Right lobe of liver (tissue), 4 donors: Measurements from ENCODE around the gene IFNW1.

ENCODE experiments used
- POLR2A ChIP-seq: fragments of 450-650 bp; IDR thresholded peaks from one replicate; pipeline ENCODE4 v1.6.1; 2017; ENCODE audit warnings: antibody characterized with exemption, mild to moderate bottlenecking
- TF ChIP-seq, protein P1 (sequence below), 4 donors: fragments of 200-600 bp in 3 of 4; fragments of 450-650 bp in 1 of 4; IDR thresholded peaks; one replicate each; pipeline versions ENCODE4 v1.5.1 to v1.8.0; 2016 to 2022; ENCODE audit warnings: antibody characterized with exemption in 4 of 4, mild to moderate bottlenecking in 2 of 4
- donor health status: DM: no; HTN: no; CAD: no.
- donor health status: DM: no; HTN: no; CAD: no.
- donor health status: DM: no; HTN: yes; CAD: no.

DNA sequence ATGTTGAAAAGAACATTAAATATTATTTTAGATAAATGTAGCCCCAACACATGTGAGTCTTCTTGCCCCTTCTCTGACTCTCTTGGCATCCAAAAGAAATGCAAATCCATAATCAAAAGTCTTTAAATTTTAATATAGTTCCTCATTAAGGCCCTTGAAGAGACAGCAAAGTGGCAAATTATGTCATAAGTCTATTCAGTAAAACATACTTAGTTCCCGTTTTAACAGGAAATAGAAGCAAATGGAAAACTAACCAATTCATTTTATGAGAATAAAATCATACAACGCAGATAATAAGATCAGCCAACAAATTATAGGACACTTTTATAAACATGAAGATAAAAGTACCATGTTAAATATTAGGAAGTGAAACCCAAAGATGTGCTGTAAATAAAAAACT lies 43.8 kb downstream of the IFNW1 start:
- TF ChIP-seq, protein P1, sequence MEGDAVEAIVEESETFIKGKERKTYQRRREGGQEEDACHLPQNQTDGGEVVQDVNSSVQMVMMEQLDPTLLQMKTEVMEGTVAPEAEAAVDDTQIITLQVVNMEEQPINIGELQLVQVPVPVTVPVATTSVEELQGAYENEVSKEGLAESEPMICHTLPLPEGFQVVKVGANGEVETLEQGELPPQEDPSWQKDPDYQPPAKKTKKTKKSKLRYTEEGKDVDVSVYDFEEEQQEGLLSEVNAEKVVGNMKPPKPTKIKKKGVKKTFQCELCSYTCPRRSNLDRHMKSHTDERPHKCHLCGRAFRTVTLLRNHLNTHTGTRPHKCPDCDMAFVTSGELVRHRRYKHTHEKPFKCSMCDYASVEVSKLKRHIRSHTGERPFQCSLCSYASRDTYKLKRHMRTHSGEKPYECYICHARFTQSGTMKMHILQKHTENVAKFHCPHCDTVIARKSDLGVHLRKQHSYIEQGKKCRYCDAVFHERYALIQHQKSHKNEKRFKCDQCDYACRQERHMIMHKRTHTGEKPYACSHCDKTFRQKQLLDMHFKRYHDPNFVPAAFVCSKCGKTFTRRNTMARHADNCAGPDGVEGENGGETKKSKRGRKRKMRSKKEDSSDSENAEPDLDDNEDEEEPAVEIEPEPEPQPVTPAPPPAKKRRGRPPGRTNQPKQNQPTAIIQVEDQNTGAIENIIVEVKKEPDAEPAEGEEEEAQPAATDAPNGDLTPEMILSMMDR (IDR thresholded peaks at IDR 0.05), result no peak
- TF ChIP-seq POLR2A, result no peak
